Tibial nerve (tissue), 4 donors: ENCODE results near the gene EID2B. TPM values are rescaled to one million over a fixed set of nuclear protein-coding genes. Genes with fewer than 3 reads are reported as not detected.

Experiments
- DNase-seq, 2 donors: peaks; one replicate each; pipeline ENCODE4 v3.0.0-alpha.2; 2019; ENCODE audit warnings: low spot score in 2 of 2
- H3K27ac ChIP-seq, 4 donors: fragments of 200-600 bp; sonication (generic) in 3 of 4; one replicate each; pipeline ENCODE4 v1.5.1; 2017 to 2019; ENCODE audit warnings: mild to moderate bottlenecking in 1 of 4
- H3K27me3 ChIP-seq, 2 donors: fragments of 200-600 bp; sonication (generic) in 1 of 2; one replicate each; pipeline versions ENCODE4 v1.5.1 to v1.6.0; 2017 to 2019
- H3K36me3 ChIP-seq, 3 donors: fragments of 200-600 bp; sonication (generic); one replicate each; pipeline ENCODE4 v1.5.1; 2018 to 2019
- H3K4me1 ChIP-seq, 4 donors: fragments of 200-600 bp; sonication (generic) in 3 of 4; one replicate each; pipeline ENCODE4 v1.5.1; 2017 to 2019
- H3K4me3 ChIP-seq, 4 donors: fragments of 200-600 bp; sonication (generic) in 3 of 4; one replicate each; pipeline ENCODE4 v1.5.1; 2017 to 2019; ENCODE audit warnings: mild to moderate bottlenecking in 1 of 4, moderate library complexity in 1 of 4
- H3K9me3 ChIP-seq, 4 donors: fragments of 200-600 bp; sonication (generic) in 3 of 4; one replicate each; pipeline ENCODE4 v1.5.1; 2017 to 2019
- CTCF ChIP-seq, 5 experiments: fragments of 200-600 bp in 3 of 5; fragments of 450-650 bp in 2 of 5; sonication (generic) in 3 of 5; IDR thresholded peaks; one replicate each; pipeline ENCODE4 v1.5.1; 2016 to 2019; ENCODE audit warnings: antibody characterized with exemption in 5 of 5, mild to moderate bottlenecking in 3 of 5, moderate library complexity in 2 of 5
- EP300 ChIP-seq, 2 donors: sonication (generic); formaldehyde crosslinking; IDR thresholded peaks; one replicate each; pipeline ENCODE4 v1.6.1; 2017; ENCODE audit warnings: antibody characterized with exemption in 2 of 2, mild to moderate bottlenecking in 1 of 2
- POLR2A ChIP-seq, 2 donors: fragments of 450-650 bp; IDR thresholded peaks; one replicate each; pipeline ENCODE4 v1.6.1; 2017; ENCODE audit warnings: antibody characterized with exemption in 2 of 2, mild to moderate bottlenecking in 2 of 2, moderate library complexity in 2 of 2
- WGBS, 2 donors: methylation state at CpG; one replicate each; pipeline ENCODE4 v1.1.5; 2018; 5-methylcytosine and 5-hydroxymethylcytosine counted together
- total RNA-seq, 4 donors: library from RNA; depleted of rRNA; stranded (reverse); fragments of >200 nt; gene quantifications; one replicate each; pipeline ENCODE4 v1.1.0, GENCODE V29; 2016

Gene EID2B
- total RNA-seq, 4 donors from 2014 or later: 3.0 to 10.2 (median 7.0) TPM

- TF ChIP-seq CTCF (IDR thresholded peaks at IDR 0.05) (peak in 2 of 5 experiments; percentile 4 to 27), EP300 (IDR thresholded peaks at IDR 0.05) (no peak), POLR2A (IDR thresholded peaks at IDR 0.05) (no peak)
- 1% methylated on average over 36 of the region's 40 CpGs for WGBS, 2 donors
- H3K27me3 ChIP-seq: peaks cover 0 to 67% of the 10 kb centered on the region in 2 donors
- H3K4me1 ChIP-seq: peaks cover 0 to 26% (median 10%) of the 10 kb centered on the region in 4 donors
- H3K36me3 ChIP-seq: no peaks in the 10 kb centered on the region
- no peak overlapping the region for H3K27ac ChIP-seq
- H3K9me3 ChIP-seq: peaks cover 0 to 3% (median 0%) of the 10 kb centered on the region in 4 donors
- H3K4me3 ChIP-seq: peak overlapping the region in 1 of 4 donors; percentile 12
- DNase-seq: no peak
Observed at GRCh38 chr19:39497996-39498797, 34.5 kb downstream of the EID2B start.

GRCh38 chr19:39497701-39497995, 35.0 kb downstream of the EID2B start:
- Histone ChIP-seq H3K36me3 (no peaks in the 10 kb centered on the region), H3K27ac (no peak overlapping the region), H3K4me1 (peaks cover 0 to 21% (median 10%) of the 10 kb centered on the region in 4 donors), H3K27me3 (peaks cover 0 to 64% of the 10 kb centered on the region in 2 donors), H3K9me3 (peaks cover 0 to 1% (median 0%) of the 10 kb centered on the region in 4 donors), H3K4me3 (peak overlapping the region in 1 of 4 donors; percentile 12)
- no peak for DNase-seq
- WGBS, 2 donors: 0 to 5% methylated on average over 5 to 6 of the region's 7 CpGs
- TF ChIP-seq EP300 (IDR thresholded peaks at IDR 0.05): no peak
- no peak for TF ChIP-seq POLR2A (IDR thresholded peaks at IDR 0.05)

- peaks cover 0 to 18% (median 10%) of the 10 kb centered on the region in 4 donors for H3K4me1 ChIP-seq
- H3K36me3 ChIP-seq: peaks cover 0 to 14% (median 0%) of the 10 kb centered on the region in 3 donors
- H3K4me3 ChIP-seq: no peak overlapping the region
- no peak for TF ChIP-seq CTCF (IDR thresholded peaks at IDR 0.05)
- no peak for TF ChIP-seq POLR2A (IDR thresholded peaks at IDR 0.05)
- TF ChIP-seq EP300 (IDR thresholded peaks at IDR 0.05): no peak
- no peaks in the 10 kb centered on the region for H3K9me3 ChIP-seq
- H3K27ac ChIP-seq: no peak overlapping the region
- 63 to 70% methylated on average over 5 of the region's 5 CpGs for WGBS, 2 donors
- peaks cover 0 to 55% of the 10 kb centered on the region in 2 donors for H3K27me3 ChIP-seq
- no peak for DNase-seq
Observed at GRCh38 chr19:39496063-39496462, 36.6 kb downstream of the EID2B start.

- WGBS, 2 donors: 57 to 67% methylated on average over 5 of the region's 5 CpGs
- Histone ChIP-seq H3K27me3 (peaks cover 0 to 41% of the 10 kb centered on the region in 2 donors), H3K4me1 (peaks cover 0 to 18% (median 10%) of the 10 kb centered on the region in 4 donors), H3K9me3 (no peaks in the 10 kb centered on the region), H3K27ac (no peak overlapping the region), H3K4me3 (no peak overlapping the region), H3K36me3 (peaks cover 0 to 28% (median 5%) of the 10 kb centered on the region in 3 donors)
- TF ChIP-seq POLR2A (IDR thresholded peaks at IDR 0.05) (no peak), CTCF (IDR thresholded peaks at IDR 0.05) (no peak), EP300 (IDR thresholded peaks at IDR 0.05) (no peak)
- DNase-seq: no peak
Observed at GRCh38 chr19:39494661-39495060, 38.0 kb downstream of the EID2B start.

- peaks cover 0 to 22% of the 10 kb centered on the region in 2 donors for H3K27me3 ChIP-seq
- peaks cover 0 to 3% (median under 1%) of the 10 kb centered on the region in 4 donors for H3K4me1 ChIP-seq
- no peak overlapping the region for H3K27ac ChIP-seq
- no peak for DNase-seq
- H3K9me3 ChIP-seq: no peaks in the 10 kb centered on the region
- no peak overlapping the region for H3K4me3 ChIP-seq
- peaks cover 0 to 46% (median 19%) of the 10 kb centered on the region in 3 donors for H3K36me3 ChIP-seq
- WGBS, 2 donors: 66 to 79% methylated on average over 3 of the region's 3 CpGs
- TF ChIP-seq POLR2A (IDR thresholded peaks at IDR 0.05) (no peak), EP300 (IDR thresholded peaks at IDR 0.05) (no peak), CTCF (IDR thresholded peaks at IDR 0.05) (no peak)
Observed at GRCh38 chr19:39492788-39493187, 39.9 kb downstream of the EID2B start.
